Astrocyte (in vitro differentiated cells and primary cell): ENCODE results near the gene CCDC8.

Source experiments
- EZH2 ChIP-seq: IDR thresholded peaks from 2 replicates; pipeline ENCODE4 v1.6.1; 2012; ENCODE audit warnings: mild to moderate bottlenecking, low read length, inconsistent platforms; ENCODE audit not compliant: insufficient read depth
- TF ChIP-seq, protein P1 (sequence below): IDR thresholded peaks from 2 replicates; pipeline ENCODE4 v1.5.1; 2011; ENCODE audit warnings: low read depth, mild to moderate bottlenecking, inconsistent platforms, low read length, moderate library complexity; ENCODE audit not compliant: insufficient read depth

- TF ChIP-seq, protein P1, sequence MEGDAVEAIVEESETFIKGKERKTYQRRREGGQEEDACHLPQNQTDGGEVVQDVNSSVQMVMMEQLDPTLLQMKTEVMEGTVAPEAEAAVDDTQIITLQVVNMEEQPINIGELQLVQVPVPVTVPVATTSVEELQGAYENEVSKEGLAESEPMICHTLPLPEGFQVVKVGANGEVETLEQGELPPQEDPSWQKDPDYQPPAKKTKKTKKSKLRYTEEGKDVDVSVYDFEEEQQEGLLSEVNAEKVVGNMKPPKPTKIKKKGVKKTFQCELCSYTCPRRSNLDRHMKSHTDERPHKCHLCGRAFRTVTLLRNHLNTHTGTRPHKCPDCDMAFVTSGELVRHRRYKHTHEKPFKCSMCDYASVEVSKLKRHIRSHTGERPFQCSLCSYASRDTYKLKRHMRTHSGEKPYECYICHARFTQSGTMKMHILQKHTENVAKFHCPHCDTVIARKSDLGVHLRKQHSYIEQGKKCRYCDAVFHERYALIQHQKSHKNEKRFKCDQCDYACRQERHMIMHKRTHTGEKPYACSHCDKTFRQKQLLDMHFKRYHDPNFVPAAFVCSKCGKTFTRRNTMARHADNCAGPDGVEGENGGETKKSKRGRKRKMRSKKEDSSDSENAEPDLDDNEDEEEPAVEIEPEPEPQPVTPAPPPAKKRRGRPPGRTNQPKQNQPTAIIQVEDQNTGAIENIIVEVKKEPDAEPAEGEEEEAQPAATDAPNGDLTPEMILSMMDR: no peak
- TF ChIP-seq EZH2: no peak
Measured at GRCh38 chr19:46410205-46411087, 2.9 kb downstream of the CCDC8 start.
